HepG2 (cell line): ENCODE data around the gene LSR. TPM values are rescaled to one million over a fixed set of nuclear protein-coding genes. Genes with fewer than 3 reads are reported as not detected.

Experiments
- ATAC-seq: fragments of 200-7000 bp; cut with Tn5 transposase; 3 replicates; pipeline ENCODE4 v1.9.1; 2020; ENCODE audit warnings: mild to moderate bottlenecking, moderate library complexity
- BruUV-seq: library from RNA; stranded (reverse); fragments of 400-500 nt; replicated peaks from 2 replicates; lab custom pipeline; 2021; lab: Mats Ljungman, UMichigan
- CTCF ChIA-PET: fragments of 300-600 bp; formaldehyde crosslinking; extraction: SDS; loops from one replicate; lab custom pipeline; 2021; ENCODE audit warnings: low total read pairs, inconsistent platforms, low intra/inter-chr PET ratio; lab: Yijun Ruan, JAX
- POLR2A ChIA-PET: fragments of 350-600 bp; sonication (Branson Sonifier 250); formaldehyde crosslinking; loops from one replicate; lab custom pipeline; 2020; ENCODE audit warnings: antibody characterized with exemption, inconsistent platforms; lab: Yijun Ruan, JAX
- DNase-seq: peaks from one replicate; pipeline ENCODE4 v3.0.0-alpha.2; 2015; ENCODE audit warnings: low spot score
- FAIRE-seq: peaks from 3 replicates; lab custom pipeline; 2011; peaks lifted over from hg19 to GRCh38; lab: Jason Lieb, UNC
- H2AFZ ChIP-seq: one replicate; pipeline ENCODE4 v1.6.1; 2011; ENCODE audit warnings: low read length, inconsistent platforms
- H3K27ac ChIP-seq: fragments of 300-600 bp; 3 replicates; pipeline ENCODE4 v1.8.0; 2011; ENCODE audit warnings: mixed run types, mild to moderate bottlenecking, mixed read lengths, low read length, inconsistent platforms; ENCODE audit not compliant: insufficient read depth; ENCODE audit errors: extremely low read length
- H3K27me3 ChIP-seq, 2 experiments: fragments of 200-600 bp in 1 of 2; 2 replicates in 1 of 2; 3 replicates in 1 of 2; pipeline versions ENCODE4 v1.6.0 to v1.8.0; 2011; ENCODE audit warnings: low read length in 2 of 2, mild to moderate bottlenecking in 2 of 2, moderate library complexity in 2 of 2, inconsistent platforms in 1 of 2; ENCODE audit not compliant: insufficient read depth in 2 of 2, control insufficient read depth in 1 of 2
- H3K36me3 ChIP-seq, 2 experiments: fragments of 200-600 bp in 1 of 2; replicated peaks in 1 of 2; 2 replicates in 1 of 2; 3 replicates in 1 of 2; pipeline versions ENCODE4 v1.5.1 to v1.8.0; 2011; ENCODE audit warnings: low read length in 2 of 2, inconsistent platforms in 1 of 2; ENCODE audit not compliant: insufficient read depth in 2 of 2, control insufficient read depth in 1 of 2
- H3K4me1 ChIP-seq: 2 replicates; pipeline ENCODE4 v1.5.1; 2012; ENCODE audit warnings: low read length, inconsistent platforms; ENCODE audit not compliant: insufficient read depth
- H3K4me2 ChIP-seq: 2 replicates; pipeline ENCODE4 v1.6.0; 2011; ENCODE audit warnings: low read depth, low read length, inconsistent platforms
- H3K4me3 ChIP-seq, 3 experiments: fragments of 200-600 bp in 1 of 3; sonication (generic), shearing (Covaris generic) in 1 of 3; replicated peaks in 1 of 3; 2 replicates each; pipeline ENCODE4 v1.5.1; 2011 to 2016; ENCODE audit warnings: low read length in 3 of 3, inconsistent platforms in 2 of 3, low read depth in 2 of 3, mild to moderate bottlenecking in 2 of 3, control low read depth in 1 of 3, mixed read lengths in 1 of 3; ENCODE audit not compliant: insufficient read depth in 1 of 3
- H3K79me2 ChIP-seq: one replicate; pipeline ENCODE4 v1.6.1; 2011; ENCODE audit warnings: low read length, inconsistent platforms; ENCODE audit not compliant: insufficient read depth
- H3K9ac ChIP-seq: 2 replicates; pipeline ENCODE4 v1.6.0; 2011; ENCODE audit warnings: mild to moderate bottlenecking, low read depth, low read length, inconsistent platforms; ENCODE audit not compliant: insufficient read depth
- H3K9me3 ChIP-seq: 2 replicates; pipeline ENCODE4 v1.5.1; 2012; ENCODE audit warnings: mild to moderate bottlenecking, low read length
- H4K20me1 ChIP-seq: 2 replicates; pipeline ENCODE4 v1.6.0; 2011; ENCODE audit warnings: inconsistent platforms, mild to moderate bottlenecking, low read length, moderate library complexity; ENCODE audit not compliant: insufficient read depth
- CREB3 ChIP-seq: sonication (generic); formaldehyde crosslinking; IDR thresholded peaks from 2 replicates; pipeline ENCODE4 v1.5.0; 2020; ENCODE audit warnings: missing genetic modification reagents
- ELF3 ChIP-seq: IDR thresholded peaks from 2 replicates; pipeline ENCODE4 v1.6.1; 2016; ENCODE audit warnings: missing genetic modification reagents, missing compliant biosample characterization
- GABPA ChIP-seq, 2 experiments: IDR thresholded peaks; 2 replicates each; pipeline ENCODE4 v1.6.1; 2011 to 2016; ENCODE audit warnings: low read depth in 2 of 2, low read length in 1 of 2, missing biosample characterization in 1 of 2, missing genetic modification characterization in 1 of 2
- GRHL1 ChIP-seq: sonication (generic); formaldehyde crosslinking; conservative IDR thresholded peaks from 2 replicates; pipeline ENCODE4 v1.8.0; 2022; ENCODE audit warnings: missing genetic modification reagents
- MAFG ChIP-seq: sonication (generic); formaldehyde crosslinking; IDR thresholded peaks from 2 replicates; pipeline ENCODE4 v1.5.1; 2020; ENCODE audit warnings: mild to moderate bottlenecking, missing genetic modification reagents
- NCOA1 ChIP-seq: sonication (generic); formaldehyde crosslinking; IDR thresholded peaks from 2 replicates; pipeline ENCODE4 v1.9.0; 2021; ENCODE audit warnings: missing genetic modification reagents
- RAD21 ChIP-seq: fragments of 450-650 bp; formaldehyde crosslinking; IDR thresholded peaks from 2 replicates; pipeline ENCODE4 v1.5.0; 2020; ENCODE audit warnings: mild to moderate bottlenecking
- SAP130 ChIP-seq: IDR thresholded peaks from 2 replicates; pipeline ENCODE4 v1.6.1; 2016; ENCODE audit warnings: low read depth
- SATB2 ChIP-seq: sonication (generic); formaldehyde crosslinking; IDR thresholded peaks from 2 replicates; pipeline ENCODE4 v1.5.0; 2020; ENCODE audit warnings: missing genetic modification reagents
- STAG1 ChIP-seq: sonication (generic); formaldehyde crosslinking; IDR thresholded peaks from 2 replicates; pipeline ENCODE4 v1.4.0; 2020; ENCODE audit warnings: missing genetic modification reagents
- ZFP91 ChIP-seq: sonication (generic); formaldehyde crosslinking; IDR thresholded peaks from 2 replicates; pipeline ENCODE4 v1.9.0; 2022; ENCODE audit warnings: missing genetic modification reagents, mild to moderate bottlenecking, borderline replicate concordance
- ZNF292 ChIP-seq: sonication (generic); formaldehyde crosslinking; IDR thresholded peaks from 2 replicates; pipeline ENCODE4 v1.8.1; 2022; ENCODE audit warnings: mild to moderate bottlenecking, low read depth, missing genetic modification reagents, borderline replicate concordance
- ZNF331 ChIP-seq: sonication (generic); formaldehyde crosslinking; IDR thresholded peaks from 2 replicates; pipeline ENCODE4 v1.4.0; 2020; ENCODE audit warnings: missing genetic modification reagents
- ZNF549 ChIP-seq: sonication (generic); formaldehyde crosslinking; IDR thresholded peaks from 2 replicates; pipeline ENCODE4 v1.5.0; 2020; ENCODE audit warnings: missing genetic modification reagents
- ZNF614 ChIP-seq: IDR thresholded peaks from 2 replicates; pipeline ENCODE4 v1.6.1; 2018; ENCODE audit warnings: missing biosample characterization, missing genetic modification reagents, inconsistent platforms, borderline replicate concordance
- ZSCAN29 ChIP-seq: sonication (generic); formaldehyde crosslinking; conservative IDR thresholded peaks from 2 replicates; pipeline ENCODE4 v1.4.0; 2020; ENCODE audit warnings: mild to moderate bottlenecking, missing genetic modification reagents
- ZSCAN31 ChIP-seq: sonication (generic); formaldehyde crosslinking; IDR thresholded peaks from 2 replicates; pipeline ENCODE4 v1.5.0; 2020; ENCODE audit warnings: low read depth, mild to moderate bottlenecking, missing genetic modification reagents
- WGBS: methylation state at CpG from one replicate; pipeline ENCODE4 v1.1.6; 2017; ENCODE audit warnings: low lambda C conversion rate; 5-methylcytosine and 5-hydroxymethylcytosine counted together
- in situ Hi-C: cut with HindIII; loops from 2 replicates; pipeline ENCODE4 v1.10.0; 2017; ENCODE audit warnings: low pct_unique_long_range_greater_than_20kb; ENCODE audit not compliant: extremely low pct_ligation_motif_present
- intact Hi-C: fragments of 100-400 bp; cut with micrococcal nuclease; formaldehyde crosslinking; loops from one replicate; pipeline ENCODE4 v1.10.0; 2022; ENCODE audit not compliant: unreplicated experiment
- polyA plus RNA-seq, 8 experiments: library from polyadenylated mRNA; depleted of rRNA in 3 of 8; stranded (reverse) in 7 of 8; unstranded in 1 of 8; fragments of >200 nt; fragmentation: Illumina TruSeq in 4 of 8; extraction: Trizol in 4 of 8; gene quantifications; 2 replicates each; pipeline versions ENCODE4 v1.2.1 to v1.2.3, GENCODE V29; 2011 to 2016; ENCODE audit warnings: low read depth in 4 of 8, missing spikeins in 1 of 8, mixed read lengths in 1 of 8; ENCODE audit not compliant: insufficient read depth in 1 of 8
- total RNA-seq, 5 experiments: library from RNA; depleted of rRNA; stranded (reverse); fragments of >200 nt; fragmentation: Illumina TruSeq; extraction: Trizol; gene quantifications; 2 replicates each; pipeline ENCODE4 v1.2.3, GENCODE V29; 2016; ENCODE audit warnings: low read depth in 1 of 5
- TF ChIP-seq, protein P1 (sequence below): sonication (generic); formaldehyde crosslinking; IDR thresholded peaks from 2 replicates; pipeline ENCODE4 v1.5.0; 2020; ENCODE audit warnings: mild to moderate bottlenecking, missing genetic modification reagents, moderate library complexity

LSR gene
- total and polyA plus RNA-seq, 2 of the 13 experiments (the other 11 are each of a cell fraction or from before 2014, with no cell fraction given), result 29.2 to 79.2 TPM

DNA sequence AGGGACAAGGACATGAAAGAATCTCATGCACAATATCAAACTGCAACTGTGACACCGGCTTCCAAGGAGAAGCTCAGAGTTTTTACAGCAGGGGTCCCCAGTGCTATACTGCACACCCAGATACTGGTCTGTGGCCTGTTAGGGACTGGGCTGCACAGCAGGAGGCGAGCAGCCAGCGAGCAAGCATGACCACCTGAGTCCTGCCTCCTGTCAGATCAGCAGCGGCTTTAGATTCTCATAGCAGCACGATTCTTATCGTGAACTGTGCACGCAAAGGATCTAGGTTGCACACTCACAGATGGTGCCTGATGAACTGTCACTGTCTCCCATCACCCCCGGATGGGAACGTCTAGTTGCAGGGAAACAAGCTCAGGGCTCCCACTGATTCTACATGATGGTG is 67.1 kb downstream of the LSR start:
- DNase-seq, result peak; percentile 67
- intact Hi-C loops (loop anchor here (1.0 kb wide), 1 partner anchor 32 kb away; no protein-coding TSS in a partner anchor), in situ Hi-C loops (no loop called here)
- Histone ChIP-seq H3K27ac (peak overlapping the region; percentile 78), H3K9ac (peak overlapping the region; percentile 52), H2AFZ (no peak overlapping the region), H3K36me3 (no peaks in the 10 kb centered on the region), H4K20me1 (no peaks in the 10 kb centered on the region), H3K9me3 (no peaks in the 10 kb centered on the region), H3K27me3 (no peaks in the 10 kb centered on the region), H3K4me2 (peak overlapping the region; percentile 71), H3K4me1 (peaks cover 86% of the 10 kb centered on the region), H3K79me2 (no peaks in the 10 kb centered on the region), H3K4me3 (peak overlapping the region in 1 of 3 experiments; percentile 45; a peak in 2 of 6 replicates)
- FAIRE-seq, result peak; percentile 80
- WGBS, result 18% methylated on average over 5 of the region's 9 CpGs
- ChIA-PET POLR2A (interaction anchor here (1.1 to 2.6 kb wide), 3 partner anchors 8 to 27 kb away, joined by 3 to 16 read pairs (median 4); no protein-coding TSS in a partner anchor), CTCF (interaction anchor here (1.7 kb wide), 1 partner anchor 37 kb away, joined by 5 read pairs; no protein-coding TSS in a partner anchor)
- no TSS peak for BruUV-seq
- peak; percentile 79 for ATAC-seq
- no peak for TF ChIP-seq GABPA (IDR thresholded peaks at IDR 0.05; ENCODE audit: low read depth, low read length)
- TF ChIP-seq GABPA (CRISPR knock-in tag; IDR thresholded peaks at IDR 0.05; ENCODE audit: low read depth), result no peak
- 0 out of 2 replicates have a peak, but pooled peaks have one; percentile 23 for TF ChIP-seq SAP130
- TF ChIP-seq NCOA1 (CRISPR knock-in tag), result 0 out of 2 replicates have a peak, but pooled peaks have one; percentile 1
- TF ChIP-seq ZFP91 (CRISPR knock-in tag), result peak; percentile 12; the same call in 1 of the 2 replicates
- peak; percentile 58 for TF ChIP-seq STAG1 (CRISPR knock-in tag)
- TF ChIP-seq, protein P1, sequence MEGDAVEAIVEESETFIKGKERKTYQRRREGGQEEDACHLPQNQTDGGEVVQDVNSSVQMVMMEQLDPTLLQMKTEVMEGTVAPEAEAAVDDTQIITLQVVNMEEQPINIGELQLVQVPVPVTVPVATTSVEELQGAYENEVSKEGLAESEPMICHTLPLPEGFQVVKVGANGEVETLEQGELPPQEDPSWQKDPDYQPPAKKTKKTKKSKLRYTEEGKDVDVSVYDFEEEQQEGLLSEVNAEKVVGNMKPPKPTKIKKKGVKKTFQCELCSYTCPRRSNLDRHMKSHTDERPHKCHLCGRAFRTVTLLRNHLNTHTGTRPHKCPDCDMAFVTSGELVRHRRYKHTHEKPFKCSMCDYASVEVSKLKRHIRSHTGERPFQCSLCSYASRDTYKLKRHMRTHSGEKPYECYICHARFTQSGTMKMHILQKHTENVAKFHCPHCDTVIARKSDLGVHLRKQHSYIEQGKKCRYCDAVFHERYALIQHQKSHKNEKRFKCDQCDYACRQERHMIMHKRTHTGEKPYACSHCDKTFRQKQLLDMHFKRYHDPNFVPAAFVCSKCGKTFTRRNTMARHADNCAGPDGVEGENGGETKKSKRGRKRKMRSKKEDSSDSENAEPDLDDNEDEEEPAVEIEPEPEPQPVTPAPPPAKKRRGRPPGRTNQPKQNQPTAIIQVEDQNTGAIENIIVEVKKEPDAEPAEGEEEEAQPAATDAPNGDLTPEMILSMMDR (CRISPR knock-in tag), result peak; percentile 61
- no peak for TF ChIP-seq GRHL1 (CRISPR knock-in tag)
- TF ChIP-seq SATB2 (CRISPR knock-in tag), result no peak
- TF ChIP-seq ZSCAN29 (CRISPR knock-in tag), result 0 out of 2 replicates have a peak, but pooled peaks have one; percentile 34
- TF ChIP-seq ZNF549 (CRISPR knock-in tag), result no peak
- TF ChIP-seq ZNF331, result 0 out of 2 replicates have a peak, but pooled peaks have one; percentile 25
- peak; percentile 81 for TF ChIP-seq RAD21 (CRISPR knock-in tag)
- no peak for TF ChIP-seq ELF3
- peak; percentile 30; the same call in 1 of the 2 replicates for TF ChIP-seq ZSCAN31 (CRISPR knock-in tag)
- TF ChIP-seq ZNF614 (CRISPR knock-in tag), result no peak
- peak; percentile 27; the same call in 1 of the 2 replicates for TF ChIP-seq ZNF292
- TF ChIP-seq MAFG (CRISPR knock-in tag), result no peak
- no peak for TF ChIP-seq CREB3 (CRISPR knock-in tag)
